ENCODE measurements around the gene RAB7A. TPM values are rescaled to one million over a fixed set of nuclear protein-coding genes. Genes with fewer than 3 reads are reported as not detected.
A peak's percentile ranks its signal among the peaks of the same experiment; 100 is the strongest.

The RAB7A gene
- total RNA-seq, 3 donors from 2014 or later (not counting 1 experiment from before 2014, with no cell fraction given): 218 to 233 (median 224) TPM

DNA sequence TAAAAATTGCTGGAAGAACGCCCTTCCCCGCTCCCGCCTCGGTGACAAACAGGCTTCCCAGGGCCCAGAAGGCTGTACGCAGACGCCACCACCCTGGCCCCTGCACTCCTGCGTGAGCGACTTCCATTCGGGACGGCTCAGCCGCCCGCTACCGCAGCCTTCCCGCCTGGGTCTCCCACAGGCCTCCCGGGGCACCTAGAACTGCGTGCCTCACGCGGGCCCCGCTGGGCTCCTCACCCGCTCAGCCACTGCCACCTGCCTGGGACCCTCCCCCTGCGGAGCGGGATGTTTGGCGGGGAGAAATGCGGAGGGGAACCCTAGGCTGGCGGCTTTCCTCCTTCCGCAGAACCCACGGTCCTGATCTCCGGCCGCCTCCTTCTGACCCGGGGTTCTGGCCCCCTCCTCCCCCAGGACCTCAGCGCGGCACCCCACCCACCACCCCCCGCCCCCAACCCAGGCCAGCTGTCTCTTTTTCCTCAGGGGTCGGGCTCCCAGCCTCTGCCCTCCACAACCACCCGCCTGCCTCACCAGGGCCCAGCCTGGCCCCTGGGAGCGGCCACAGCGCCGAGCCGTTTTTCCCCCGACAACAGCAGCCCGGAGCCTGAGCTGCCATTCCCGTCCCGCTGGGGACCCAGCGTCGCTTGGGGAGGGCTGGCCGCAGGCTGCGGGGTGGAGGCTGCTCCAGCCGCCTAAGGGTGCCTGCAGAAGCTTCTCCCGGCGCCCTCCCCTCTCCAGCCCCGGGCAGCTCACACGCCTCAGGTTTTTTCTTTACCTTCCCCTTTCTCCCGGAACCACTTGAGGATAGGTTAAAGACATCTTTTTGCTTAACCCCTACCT lies 27.6 kb upstream of the RAB7A start:
- intact Hi-C loops (cut with micrococcal nuclease): no loop called here
- peak overlapping the region; percentile 86 for H3K4me3 Mint-ChIP-seq
- H3K9me3 Mint-ChIP-seq: no peaks in the 10 kb centered on the region
- Histone ChIP-seq H3K27ac (ENCODE audit: low read length) (no peak overlapping the region), H3K4me1 (ENCODE audit: control insufficient read depth, insufficient read depth, low read length) (peaks cover 16% of the 10 kb centered on the region), H3K27me3 (ENCODE audit: control insufficient read depth, insufficient read depth, low read length) (peaks cover 4% of the 10 kb centered on the region), H3K4me3 (ENCODE audit: low read length) (peak overlapping the region; percentile 46), H3K9me3 (ENCODE audit: control insufficient read depth, insufficient read depth, low read length) (no peaks in the 10 kb centered on the region), H3K36me3 (ENCODE audit: control insufficient read depth, insufficient read depth, low read length) (no peaks in the 10 kb centered on the region)
- H3K4me1 Mint-ChIP-seq: peaks cover 0 to 9% of the 10 kb centered on the region in 2 donors
- ATAC-seq (peak; percentile 46 to 72 (median 66)), DNase-seq (peak; percentile 18 to 44)
- H3K36me3 Mint-ChIP-seq: no peaks in the 10 kb centered on the region
- WGBS (ENCODE audit: insufficient coverage): 4% methylated on average over 49 of the region's 53 CpGs
- TF ChIP-seq, protein P1, sequence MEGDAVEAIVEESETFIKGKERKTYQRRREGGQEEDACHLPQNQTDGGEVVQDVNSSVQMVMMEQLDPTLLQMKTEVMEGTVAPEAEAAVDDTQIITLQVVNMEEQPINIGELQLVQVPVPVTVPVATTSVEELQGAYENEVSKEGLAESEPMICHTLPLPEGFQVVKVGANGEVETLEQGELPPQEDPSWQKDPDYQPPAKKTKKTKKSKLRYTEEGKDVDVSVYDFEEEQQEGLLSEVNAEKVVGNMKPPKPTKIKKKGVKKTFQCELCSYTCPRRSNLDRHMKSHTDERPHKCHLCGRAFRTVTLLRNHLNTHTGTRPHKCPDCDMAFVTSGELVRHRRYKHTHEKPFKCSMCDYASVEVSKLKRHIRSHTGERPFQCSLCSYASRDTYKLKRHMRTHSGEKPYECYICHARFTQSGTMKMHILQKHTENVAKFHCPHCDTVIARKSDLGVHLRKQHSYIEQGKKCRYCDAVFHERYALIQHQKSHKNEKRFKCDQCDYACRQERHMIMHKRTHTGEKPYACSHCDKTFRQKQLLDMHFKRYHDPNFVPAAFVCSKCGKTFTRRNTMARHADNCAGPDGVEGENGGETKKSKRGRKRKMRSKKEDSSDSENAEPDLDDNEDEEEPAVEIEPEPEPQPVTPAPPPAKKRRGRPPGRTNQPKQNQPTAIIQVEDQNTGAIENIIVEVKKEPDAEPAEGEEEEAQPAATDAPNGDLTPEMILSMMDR (IDR thresholded peaks at IDR 0.05): no peak
- H3K27me3 Mint-ChIP-seq (ENCODE audit: low read depth in 2 of 2): no peaks in the 10 kb centered on the region
- peak overlapping the region in 1 of 2 donors; percentile 58 for H3K27ac Mint-ChIP-seq

DNA sequence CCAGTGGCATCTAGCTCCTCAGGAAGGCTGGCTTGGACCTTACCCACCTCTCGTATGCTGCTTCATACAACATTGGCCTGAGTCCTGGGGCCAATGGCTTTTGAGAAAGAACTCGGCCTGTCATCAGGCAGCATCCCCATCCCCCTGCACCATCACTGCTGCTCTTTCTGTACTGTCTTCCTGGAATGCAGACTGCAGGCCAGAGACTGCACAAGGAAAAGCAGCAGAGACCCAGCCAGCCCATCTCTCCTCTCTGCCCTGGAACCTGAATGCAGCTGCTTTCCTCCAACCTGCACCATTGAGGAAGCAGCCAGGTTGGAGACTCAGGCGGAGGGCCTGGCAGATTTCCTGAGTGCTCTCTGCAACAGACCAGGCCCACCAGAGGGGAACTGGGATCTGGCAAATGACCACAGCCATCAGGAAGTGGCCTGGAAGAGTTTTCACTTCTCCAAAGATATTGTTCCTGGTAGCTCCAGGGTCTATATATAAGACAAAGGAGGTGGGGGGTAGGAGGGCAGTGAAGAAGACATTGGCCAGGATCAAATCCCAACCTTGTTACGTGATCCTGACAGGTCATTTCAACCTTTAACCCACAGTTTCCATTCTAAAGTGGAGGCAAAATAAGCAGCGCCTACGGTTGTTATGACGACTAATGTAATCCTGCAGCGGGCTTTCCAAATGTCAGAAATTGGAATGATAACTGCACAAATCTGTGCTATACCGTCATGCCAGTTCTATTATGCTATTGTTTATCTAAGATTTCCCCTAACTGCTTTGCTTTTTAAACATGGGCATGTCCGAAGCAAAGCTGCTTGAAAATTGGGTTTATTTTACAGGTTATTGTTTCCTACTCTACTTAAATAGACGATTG lies 24.4 kb upstream of the RAB7A start:
- WGBS (ENCODE audit: insufficient coverage): 88% methylated on average over 9 of the region's 11 CpGs
- Mint-ChIP-seq H3K36me3 (no peaks in the 10 kb centered on the region), H3K9me3 (no peaks in the 10 kb centered on the region), H3K4me3 (no peak overlapping the region), H3K4me1 (peaks cover 0 to 9% of the 10 kb centered on the region in 2 donors), H3K27me3 (ENCODE audit: low read depth in 2 of 2) (no peaks in the 10 kb centered on the region), H3K27ac (no peak overlapping the region)
- ATAC-seq (no peak), DNase-seq (no peak)
- Histone ChIP-seq H3K27ac (ENCODE audit: low read length) (no peak overlapping the region), H3K4me1 (ENCODE audit: control insufficient read depth, insufficient read depth, low read length) (peaks cover 16% of the 10 kb centered on the region), H3K27me3 (ENCODE audit: control insufficient read depth, insufficient read depth, low read length) (peaks cover 4% of the 10 kb centered on the region), H3K9me3 (ENCODE audit: control insufficient read depth, insufficient read depth, low read length) (no peaks in the 10 kb centered on the region), H3K4me3 (ENCODE audit: low read length) (no peak overlapping the region), H3K36me3 (ENCODE audit: control insufficient read depth, insufficient read depth, low read length) (no peaks in the 10 kb centered on the region)
- TF ChIP-seq, protein P1 (IDR thresholded peaks at IDR 0.05): no peak
- intact Hi-C loops (cut with micrococcal nuclease): no loop called here

DNA sequence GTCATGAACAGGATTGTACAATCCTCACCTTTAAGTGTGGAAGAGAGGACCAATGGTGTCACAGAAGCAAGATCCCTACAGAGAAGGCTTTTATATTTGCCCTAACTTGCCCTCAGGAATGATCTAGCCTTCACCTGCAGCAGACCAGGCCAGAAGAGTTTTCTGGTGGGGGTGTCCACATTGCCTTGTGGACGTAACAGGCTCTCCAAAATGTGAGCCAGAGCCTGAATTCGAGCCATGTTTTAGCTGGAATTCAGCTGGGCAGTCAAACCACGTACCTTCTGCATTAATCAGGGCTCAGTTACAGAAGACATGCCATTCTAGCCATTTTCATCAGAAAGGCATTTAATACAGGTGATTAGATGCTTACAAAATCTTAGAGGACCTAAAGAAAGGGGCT lies 23.6 kb upstream of the RAB7A start:
- 86% methylated on average over 3 of the region's 3 CpGs for WGBS (ENCODE audit: insufficient coverage)
- peaks cover 4% of the 10 kb centered on the region for H3K27me3 ChIP-seq (ENCODE audit: control insufficient read depth, insufficient read depth, low read length)
- H3K4me1 ChIP-seq (ENCODE audit: control insufficient read depth, insufficient read depth, low read length): peaks cover 16% of the 10 kb centered on the region
- no peaks in the 10 kb centered on the region for H3K27me3 Mint-ChIP-seq (ENCODE audit: low read depth in 2 of 2)
- no peaks in the 10 kb centered on the region for H3K9me3 Mint-ChIP-seq
- DNase-seq (no peak), ATAC-seq (no peak)
- intact Hi-C loops (cut with micrococcal nuclease): no loop called here
- H3K36me3 Mint-ChIP-seq: no peaks in the 10 kb centered on the region
- no peaks in the 10 kb centered on the region for H3K36me3 ChIP-seq (ENCODE audit: control insufficient read depth, insufficient read depth, low read length)
- TF ChIP-seq, protein P1 (IDR thresholded peaks at IDR 0.05): no peak
- no peak overlapping the region for H3K4me3 Mint-ChIP-seq
- H3K27ac Mint-ChIP-seq: no peak overlapping the region
- no peak overlapping the region for H3K27ac ChIP-seq (ENCODE audit: low read length)
- H3K4me1 Mint-ChIP-seq: peaks cover 0 to 9% of the 10 kb centered on the region in 2 donors
- no peak overlapping the region for H3K4me3 ChIP-seq (ENCODE audit: low read length)
- H3K9me3 ChIP-seq (ENCODE audit: control insufficient read depth, insufficient read depth, low read length): no peaks in the 10 kb centered on the region
